Measurements from ENCODE around the gene UAP1.

Gene UAP1

DNA sequence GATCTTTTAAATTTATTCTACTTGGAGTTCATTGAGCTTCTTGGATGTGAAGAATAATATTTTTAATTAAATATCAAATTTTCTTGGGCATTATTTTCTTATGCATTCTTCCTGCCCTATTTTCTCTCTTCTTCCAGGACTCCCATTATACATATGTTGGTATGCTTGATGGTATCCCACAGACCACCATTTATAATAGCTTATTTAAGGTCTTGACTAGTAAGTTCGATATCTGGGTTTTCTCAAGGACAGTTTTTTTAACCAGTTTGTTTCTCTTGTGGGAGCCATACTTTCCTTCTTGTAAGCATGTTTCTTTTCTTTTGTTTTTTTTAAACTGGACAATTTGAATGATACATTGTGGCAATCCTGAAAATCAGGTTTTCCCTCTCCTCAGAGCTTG lies 55.3 kb downstream of the UAP1 start:
- no peak for DNase-seq (ENCODE audit: low read depth in 3 of 3)

DNA sequence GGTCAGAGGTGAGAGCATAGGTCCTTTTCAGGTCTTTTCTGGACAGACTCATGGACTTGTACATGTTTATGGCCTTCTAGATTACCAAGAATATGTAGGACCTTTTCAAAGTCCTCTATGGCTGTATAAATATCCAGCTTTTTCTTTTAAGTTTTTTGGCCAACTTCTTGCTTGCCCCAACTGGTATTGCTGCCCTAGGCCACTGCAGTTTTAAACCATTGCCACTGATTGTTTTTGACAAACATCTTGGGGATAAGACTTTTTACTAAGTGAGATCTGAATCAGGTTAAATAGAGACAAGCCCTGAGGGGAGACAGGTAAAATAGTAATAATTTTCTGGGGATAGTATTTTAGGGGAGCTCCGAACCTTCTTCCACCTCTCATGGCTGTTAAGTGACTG lies 56.0 kb downstream of the UAP1 start:
- DNase-seq (ENCODE audit: low read depth in 3 of 3): no peak

DNA sequence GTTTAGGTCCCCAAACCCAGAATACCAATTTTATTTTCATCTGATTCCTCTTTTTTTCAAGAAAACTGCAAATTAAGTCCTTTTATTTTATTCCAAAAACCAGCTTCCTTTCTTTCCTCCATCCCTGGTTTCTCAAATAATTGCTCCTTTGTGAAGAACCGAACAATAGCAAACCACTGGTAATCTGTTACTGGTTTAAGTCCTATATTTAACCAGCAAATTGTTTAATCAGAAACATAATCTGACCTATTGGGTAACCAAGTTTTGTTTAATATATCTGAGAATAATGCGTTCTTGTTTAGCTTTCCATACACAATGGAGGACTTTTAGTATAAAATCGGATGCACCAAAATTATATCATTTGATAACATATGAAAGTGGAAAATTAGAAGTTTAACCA lies 57.6 kb downstream of the UAP1 start:
- no peak for DNase-seq (ENCODE audit: low read depth in 3 of 3)

DNA sequence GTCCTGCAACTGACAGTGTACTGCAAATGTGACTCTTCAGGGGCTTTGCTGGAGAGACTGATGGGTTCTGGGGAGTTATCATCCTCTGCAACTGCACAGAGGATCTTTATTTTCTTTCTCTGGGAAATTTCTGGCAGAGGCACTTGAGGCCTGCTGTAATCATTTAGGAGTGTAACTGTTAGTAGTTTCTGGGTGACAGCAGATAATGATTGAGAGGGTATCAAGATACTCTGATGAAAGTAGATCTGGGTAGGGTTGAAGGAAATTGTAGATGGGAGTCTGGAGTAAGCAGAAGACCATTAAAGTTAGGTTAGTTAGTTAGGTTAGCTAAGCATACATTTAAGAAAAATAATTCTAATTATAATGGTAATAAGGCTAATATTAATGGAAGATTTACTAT lies 59.7 kb downstream of the UAP1 start:
- no peak for DNase-seq (ENCODE audit: low read depth in 3 of 3)

DNA sequence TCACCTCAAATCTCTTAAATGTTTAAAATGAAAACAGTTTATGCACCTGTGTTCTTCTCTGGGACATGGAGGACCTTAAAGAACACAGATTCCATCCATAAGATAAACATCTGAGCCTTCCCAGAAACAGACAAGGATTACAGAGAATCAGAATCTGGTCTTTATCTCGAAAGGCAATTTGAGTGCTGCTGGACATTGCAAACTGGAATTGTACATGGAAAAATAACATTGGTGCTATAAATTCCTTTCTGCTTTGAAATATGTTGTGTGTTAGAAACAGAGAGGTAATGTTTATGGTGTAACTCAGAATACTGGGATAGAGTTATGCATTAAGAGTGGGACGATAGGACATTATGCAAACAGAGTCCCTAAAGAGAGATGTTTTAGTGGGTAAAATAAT lies 64.2 kb downstream of the UAP1 start:
- DNase-seq (ENCODE audit: low read depth in 3 of 3): no peak

DNA sequence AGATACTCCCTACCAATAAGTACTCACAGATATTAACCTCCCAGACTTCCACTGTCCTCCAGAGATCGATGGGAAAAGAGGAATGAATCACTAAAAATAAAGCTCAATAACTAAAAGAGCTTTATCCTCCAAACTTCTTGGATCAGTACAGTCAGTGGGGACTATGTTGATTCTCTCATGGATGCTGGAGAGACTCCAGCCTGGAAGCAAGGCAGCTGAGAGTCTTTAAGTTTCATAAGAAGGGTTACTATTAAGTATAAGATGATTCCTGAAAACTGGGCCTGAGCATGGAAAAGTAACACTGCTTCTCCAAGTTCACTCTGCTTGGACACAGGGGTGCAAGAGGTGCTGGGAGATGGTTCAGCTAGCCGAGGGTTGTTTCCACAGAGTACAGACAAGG lies 64.6 kb downstream of the UAP1 start:
- no peak for DNase-seq (ENCODE audit: low read depth in 3 of 3)

DNA sequence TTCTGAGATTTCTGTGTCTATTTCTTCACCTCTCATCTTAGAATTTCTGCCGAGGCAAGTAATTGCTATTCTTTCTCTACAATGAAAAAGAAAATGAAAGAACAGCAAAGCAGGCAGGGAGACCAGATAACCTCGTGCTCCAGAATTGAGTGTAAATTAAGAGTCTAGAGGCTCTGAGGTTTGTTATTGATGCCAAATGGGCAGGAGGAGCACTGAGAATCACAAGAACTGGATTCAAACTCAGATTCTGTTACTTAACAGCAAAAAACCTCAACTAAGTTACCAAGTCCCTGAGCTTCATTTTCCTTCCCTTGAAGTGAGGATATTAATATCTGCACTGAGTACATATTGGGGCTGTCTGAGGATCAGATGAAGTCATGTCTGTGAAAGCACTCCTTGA lies 65.2 kb downstream of the UAP1 start:
- DNase-seq (ENCODE audit: low read depth in 3 of 3): no peak

DNA sequence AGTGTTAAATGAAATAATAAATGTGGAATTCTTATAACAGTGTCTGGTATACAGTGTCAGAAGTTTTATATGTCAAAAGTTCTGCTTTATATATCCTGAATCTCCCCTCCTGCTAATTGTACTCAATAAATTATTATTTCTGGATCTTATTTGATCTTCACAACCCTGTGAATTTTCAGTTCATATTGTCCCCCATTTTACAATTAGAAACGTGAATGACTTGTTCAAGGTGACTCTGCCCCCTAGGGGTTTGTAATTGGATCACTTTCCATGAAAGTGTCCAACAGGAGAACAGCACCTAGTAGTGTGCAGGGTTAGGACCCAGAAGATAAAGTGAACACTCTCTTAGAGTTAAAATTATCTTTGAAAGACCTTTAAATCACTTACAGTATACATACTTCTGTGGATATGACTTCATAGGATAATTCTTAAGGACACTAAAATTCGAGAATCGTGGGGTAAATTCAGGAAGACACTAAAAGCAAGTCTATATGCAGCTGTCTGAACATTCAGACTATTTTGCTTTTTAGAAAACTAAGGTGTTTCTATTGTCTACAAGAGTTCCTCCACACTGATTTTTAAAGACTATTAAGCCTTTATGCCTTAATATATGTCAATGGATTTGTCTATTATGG lies 66.3 kb downstream of the UAP1 start:
- DNase-seq (ENCODE audit: low read depth in 3 of 3): no peak

DNA sequence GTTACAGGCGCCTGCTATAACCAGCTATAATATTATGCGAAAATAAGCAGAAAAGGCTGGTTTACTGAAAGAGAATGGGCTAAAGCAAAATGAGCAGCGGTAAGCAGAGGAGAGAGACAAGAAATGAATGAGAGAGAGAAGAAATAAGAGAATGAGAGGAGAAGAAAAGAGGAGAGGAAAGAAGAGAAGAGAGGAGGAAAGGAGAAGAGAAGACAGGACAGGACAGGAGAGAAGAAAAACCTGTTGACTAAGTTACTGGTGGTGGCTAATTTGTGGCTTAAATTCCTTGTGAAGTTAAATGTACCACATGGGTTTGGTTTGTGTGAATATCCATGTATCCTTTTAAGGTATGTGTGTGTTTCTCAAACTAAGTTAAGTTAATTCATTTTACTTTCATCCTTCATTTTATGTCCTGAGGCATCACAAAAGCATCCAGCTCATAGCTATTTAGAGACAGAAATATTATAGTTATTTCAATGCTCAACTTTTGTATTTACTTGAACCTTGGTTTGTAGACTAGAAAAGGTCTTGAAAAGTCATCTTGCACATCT lies 67.6 kb downstream of the UAP1 start:
- no peak for DNase-seq (ENCODE audit: low read depth in 3 of 3)

DNA sequence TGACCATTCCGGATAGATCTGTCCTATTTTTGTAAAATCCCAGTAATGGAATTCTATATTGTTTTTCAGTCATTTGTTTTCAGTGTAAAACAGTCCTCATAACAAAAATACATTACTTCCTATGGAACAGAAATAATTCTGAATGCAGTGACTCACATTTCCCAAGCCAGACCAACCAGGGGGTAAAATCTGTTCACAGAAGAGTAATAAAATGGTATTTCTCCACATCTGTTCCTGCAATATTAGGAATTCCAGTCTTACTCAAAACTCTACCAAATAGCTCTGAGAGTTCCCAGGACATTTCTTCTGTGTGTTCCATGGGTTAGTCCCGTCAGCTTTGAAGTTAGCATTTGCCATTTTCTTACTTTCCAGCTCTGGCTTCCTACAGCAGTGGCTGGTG lies 68.1 kb downstream of the UAP1 start:
- no peak for DNase-seq (ENCODE audit: low read depth in 3 of 3)

DNA sequence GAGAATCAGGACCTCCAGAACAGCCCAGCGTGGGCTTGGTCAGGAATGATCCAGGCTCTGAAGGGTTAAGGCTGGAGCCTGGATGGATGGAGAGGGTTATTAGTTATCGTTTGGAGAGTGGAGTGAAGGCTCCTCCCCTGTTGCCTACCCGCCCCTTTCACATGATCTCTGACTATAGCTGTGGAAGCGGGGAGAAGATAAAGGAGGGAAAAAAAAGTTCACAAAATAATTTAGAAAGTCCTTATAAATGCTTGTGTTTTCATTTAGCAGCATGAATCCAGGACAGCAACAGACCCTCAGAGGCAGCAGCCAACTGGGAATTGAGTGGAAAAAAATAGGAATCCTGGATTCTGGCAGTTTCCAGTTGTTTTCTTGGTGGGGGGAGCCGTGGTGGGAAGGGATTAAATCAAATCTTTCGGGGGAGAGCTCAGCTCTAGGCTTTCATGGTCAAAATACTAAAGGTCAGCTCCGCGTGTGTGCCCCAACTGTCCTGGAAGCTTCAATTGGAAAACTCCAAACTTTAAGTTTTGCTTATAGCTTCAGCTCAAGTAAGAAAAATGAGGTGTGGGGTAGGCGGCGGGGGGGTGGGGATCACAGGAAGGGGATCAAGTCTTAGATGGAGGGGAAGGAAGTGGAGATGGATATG lies 70.1 kb downstream of the UAP1 start:
- no peak for DNase-seq (ENCODE audit: low read depth in 3 of 3)

DNA sequence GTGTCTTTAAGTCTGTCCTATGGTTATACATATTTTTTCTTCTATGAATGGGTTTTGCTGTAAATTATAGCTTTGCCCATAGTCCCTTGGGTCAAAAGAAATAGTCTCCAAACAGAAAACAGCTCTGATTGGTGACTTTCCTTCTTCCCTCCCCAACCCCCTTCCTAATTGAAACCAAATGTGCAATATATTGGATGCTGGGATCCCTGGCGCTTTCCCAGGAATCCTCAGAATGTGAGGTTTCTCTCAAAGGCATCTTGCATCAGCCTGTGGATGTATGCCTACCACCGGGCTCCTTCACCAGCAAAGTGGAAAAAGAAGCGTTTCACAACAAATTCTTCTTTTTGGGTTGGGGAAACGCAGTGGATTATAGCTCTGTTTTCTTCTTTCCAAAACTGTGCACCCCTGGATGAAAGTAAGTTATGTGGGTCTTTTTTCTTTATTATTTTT lies 70.7 kb downstream of the UAP1 start, which contains the start of gene DDR2:
DDR2 (plus strand) TSS at position 248 of the 450 bp plus-strand sequence. CDS start 86,600 bp downstream, outside the sequence.
- DNase-seq (ENCODE audit: low read depth in 3 of 3): no peak

DNA sequence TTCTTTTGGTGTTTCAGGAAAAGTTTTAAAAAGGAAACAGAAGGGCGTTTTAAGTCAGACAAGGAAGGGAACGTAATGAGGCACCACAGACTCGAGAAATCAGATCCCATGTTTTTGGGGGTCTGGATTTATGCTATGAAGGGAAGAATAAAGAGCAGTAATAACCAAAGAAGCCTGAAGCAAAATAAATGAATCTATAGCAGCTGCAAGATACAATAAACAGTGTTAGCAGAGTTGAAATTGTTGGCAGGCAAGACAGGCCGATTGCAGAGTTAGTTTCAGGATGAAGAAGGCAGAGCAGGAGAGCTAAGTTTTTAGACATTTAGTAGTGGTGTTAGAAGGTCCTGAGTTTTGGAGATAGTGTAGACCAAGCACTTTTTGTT lies 71.2 kb downstream of the UAP1 start:
- DNase-seq (ENCODE audit: low read depth in 3 of 3): no peak

DNA sequence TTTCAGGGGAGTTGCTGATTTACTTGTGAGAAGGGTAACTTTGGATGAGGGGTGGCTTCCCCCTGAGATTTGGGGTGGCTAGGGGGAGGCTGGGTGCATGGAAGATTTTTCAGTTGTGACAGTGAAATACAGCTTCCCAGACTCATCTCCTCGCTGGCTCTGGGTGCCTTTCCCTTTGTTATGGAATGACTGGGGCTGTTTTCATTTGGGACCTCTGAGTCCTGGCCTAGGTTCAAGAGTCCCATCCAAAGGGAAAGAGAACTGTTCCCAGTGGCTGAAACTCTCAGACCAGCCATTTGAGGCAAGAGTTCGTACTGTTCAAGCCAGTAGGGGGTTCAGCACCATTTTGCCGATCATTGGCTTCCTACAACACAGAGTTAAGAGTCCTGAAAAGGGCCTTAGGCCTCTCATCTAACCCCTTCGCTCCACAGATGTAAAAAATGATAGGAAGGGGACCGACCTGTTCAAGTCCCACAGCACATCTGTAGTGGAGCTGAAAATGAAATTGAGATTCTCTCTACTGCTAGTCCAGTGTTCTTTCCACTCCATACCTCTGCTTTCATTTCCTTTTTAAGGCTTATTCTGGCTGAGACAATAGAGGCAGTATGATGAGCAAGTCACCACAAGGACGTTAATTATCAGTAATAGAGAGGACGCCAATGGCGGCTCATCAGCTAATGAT lies 71.7 kb downstream of the UAP1 start:
- no peak for DNase-seq (ENCODE audit: low read depth in 3 of 3)

DNA sequence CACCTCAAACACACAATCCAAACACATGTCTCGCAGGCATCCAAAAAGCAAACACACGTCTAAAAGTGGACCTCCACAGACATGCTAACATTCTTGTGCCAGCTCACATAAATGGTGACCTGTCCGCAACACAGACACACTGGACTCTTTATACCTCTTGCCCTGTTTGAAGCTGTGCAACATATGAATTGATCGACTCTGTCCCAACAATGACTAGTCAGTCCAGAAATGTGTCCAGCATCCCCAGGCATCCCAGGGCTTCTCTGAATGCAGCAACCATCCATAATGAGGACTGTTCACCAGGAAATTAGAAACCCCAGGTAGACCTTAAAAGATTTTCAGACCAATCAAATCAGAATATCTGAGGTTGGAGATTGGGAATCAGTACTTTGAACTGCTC lies 73.9 kb downstream of the UAP1 start:
- DNase-seq (ENCODE audit: low read depth in 3 of 3): no peak

DNA sequence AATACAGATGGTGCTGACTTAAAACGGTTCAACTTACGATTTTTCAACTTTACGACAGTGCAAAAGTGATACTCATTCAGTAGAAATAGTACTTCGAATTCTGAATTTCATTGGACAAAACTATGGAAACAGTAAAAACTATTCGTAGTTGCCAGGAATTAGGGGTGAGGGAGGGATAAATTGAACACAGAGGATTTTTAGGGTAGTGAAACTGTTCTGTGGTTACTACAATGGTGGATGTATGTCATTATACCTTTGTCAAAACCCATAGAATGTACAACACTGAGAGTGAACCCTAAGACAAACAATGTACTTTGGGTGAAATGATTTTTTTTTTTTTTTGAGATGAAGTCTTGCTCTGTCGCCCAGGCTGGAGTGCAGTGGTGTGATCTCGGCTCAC lies 78.2 kb downstream of the UAP1 start:
- DNase-seq (ENCODE audit: low read depth in 3 of 3): no peak

DNA sequence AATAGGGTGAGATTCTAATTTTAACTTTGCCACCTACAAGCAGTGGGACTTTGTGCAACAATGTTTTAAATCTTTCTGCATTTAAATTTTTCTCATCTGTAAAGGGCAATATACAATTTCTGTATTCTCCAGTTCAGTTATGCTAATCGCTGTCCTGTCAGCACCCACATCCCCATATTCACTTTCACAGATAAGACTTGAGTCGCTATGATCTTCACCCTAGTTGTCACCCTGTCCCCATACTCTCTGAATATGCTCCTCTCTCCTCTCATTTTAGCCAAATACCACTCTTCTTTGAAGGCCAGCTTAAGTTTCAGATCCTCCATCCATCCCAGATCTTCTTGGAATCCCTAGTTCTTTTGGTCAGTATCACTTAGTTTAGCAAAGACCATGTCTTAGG lies 79.6 kb downstream of the UAP1 start:
- no peak for DNase-seq (ENCODE audit: low read depth in 3 of 3)

DNA sequence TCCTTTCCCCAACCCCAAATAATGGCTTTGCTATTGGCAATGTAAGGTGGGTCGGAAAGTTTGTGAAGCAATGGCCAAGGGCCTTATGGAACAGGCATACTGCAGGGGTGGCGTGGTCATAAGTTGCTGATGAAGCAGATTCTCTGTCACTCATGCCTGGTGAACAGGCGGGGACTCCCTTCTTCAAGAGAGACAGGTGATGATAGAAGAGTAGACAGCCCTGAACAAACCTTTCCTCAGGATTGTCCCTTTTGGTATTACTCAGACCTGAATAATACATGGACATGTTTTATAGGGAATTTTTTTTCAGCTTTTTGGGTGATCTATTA lies 83.4 kb downstream of the UAP1 start:
- DNase-seq (ENCODE audit: low read depth in 3 of 3): no peak

DNA sequence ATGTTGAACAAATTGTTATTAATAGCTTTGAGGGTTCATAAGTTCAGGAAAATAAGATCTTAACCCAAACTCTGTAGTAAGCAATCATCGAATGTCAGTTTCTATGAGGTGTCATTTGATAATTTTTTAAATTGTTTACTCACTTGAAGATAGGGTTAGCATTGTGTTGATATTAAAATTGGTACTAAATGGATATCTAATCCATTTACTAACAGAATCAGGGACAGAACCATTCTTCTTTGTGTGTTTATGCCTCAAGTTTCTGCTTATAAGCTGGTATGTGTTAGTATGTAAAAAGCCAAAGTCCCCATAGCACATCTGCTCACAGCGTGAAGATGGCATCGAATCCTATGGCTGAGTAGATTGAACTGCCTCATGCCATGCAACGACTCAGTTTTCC lies 84.1 kb downstream of the UAP1 start:
- no peak for DNase-seq (ENCODE audit: low read depth in 3 of 3)

DNA sequence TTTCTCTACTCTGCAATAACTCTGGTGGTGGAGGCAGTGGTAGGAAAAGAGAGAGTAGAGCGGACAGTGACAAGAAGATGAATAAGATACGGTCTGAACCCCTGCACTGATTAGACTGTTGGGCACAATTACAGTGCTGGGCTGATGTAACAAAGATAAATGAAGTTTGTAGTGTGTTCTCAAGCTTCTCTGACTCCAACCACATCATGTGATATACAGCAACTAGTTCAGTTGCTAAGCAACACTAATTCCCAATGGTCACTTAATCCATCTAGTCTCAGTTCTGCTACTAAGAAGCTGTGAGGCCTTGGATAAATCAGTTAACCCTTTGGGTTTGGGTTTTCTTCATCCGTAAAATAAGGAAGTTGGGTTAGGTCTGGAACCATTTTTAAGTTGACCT lies 88.1 kb downstream of the UAP1 start:
- no peak for DNase-seq (ENCODE audit: low read depth in 3 of 3)
